Jurkat, Clone E6-1 (cell line): Measurements from ENCODE around the gene ATE1.
A peak's percentile ranks its signal among the peaks of the same experiment; 100 is the strongest.

Experiments
- DNase-seq: peaks from one replicate; pipeline ENCODE4 v3.0.0-alpha.2; 2011; ENCODE audit warnings: low read depth, low spot score
- H3K4me3 ChIP-seq: 2 replicates; pipeline ENCODE4 v1.5.1; 2011; ENCODE audit warnings: mild to moderate bottlenecking, low read length, control low read depth, moderate library complexity

Gene ATE1

DNA sequence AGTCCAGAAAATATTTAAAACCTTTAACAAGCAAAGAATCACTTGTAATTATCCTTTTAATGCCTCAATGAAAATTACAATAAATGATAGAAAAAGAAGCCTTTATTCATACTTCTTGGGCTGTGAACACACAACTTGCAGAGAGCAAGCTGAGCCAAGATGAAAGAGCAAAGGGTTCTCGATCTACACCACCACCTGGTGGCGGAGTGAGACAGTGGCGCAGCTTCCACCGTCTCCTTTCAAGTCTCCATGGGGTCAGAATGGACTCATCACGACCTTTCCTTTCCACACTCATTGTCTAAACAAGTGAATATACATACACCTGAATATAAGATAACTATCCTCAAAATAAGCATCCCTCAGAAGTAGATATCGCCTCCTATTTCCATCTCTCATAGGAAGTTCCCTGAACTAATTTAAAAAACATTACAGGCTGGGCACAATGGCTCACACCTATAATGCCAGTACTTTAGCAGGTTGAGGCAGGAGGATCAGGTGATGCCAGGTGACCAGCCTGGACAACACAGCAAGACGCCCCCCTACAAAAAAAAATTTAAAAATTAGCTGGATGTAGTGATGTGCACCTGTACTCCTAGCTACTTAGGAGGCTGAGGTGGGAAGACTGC lies 40.7 kb downstream of the ATE1 start:
- H3K4me3 ChIP-seq = no peak overlapping the region
- DNase-seq = peak; percentile 61

DNA sequence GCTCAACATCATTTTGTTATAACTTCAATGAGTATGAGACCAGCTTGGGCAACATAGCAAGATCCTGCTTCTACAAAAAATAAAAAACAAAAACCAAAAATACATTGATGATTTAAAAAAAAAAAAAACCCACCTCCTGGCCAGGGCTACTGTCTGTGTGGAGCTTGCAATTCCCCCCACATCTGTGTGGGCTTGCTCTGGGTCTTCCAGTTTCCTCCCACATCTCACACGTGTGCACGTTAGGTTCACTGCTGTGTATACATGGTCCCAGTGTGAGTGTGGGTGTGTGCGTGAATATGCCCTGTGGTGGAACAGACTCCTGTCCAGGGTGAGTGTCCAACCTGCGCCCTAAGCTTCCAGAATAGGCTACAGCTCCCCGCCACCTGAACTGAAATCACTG lies 41.6 kb downstream of the ATE1 start:
- no peak for DNase-seq
- no peak overlapping the region for H3K4me3 ChIP-seq

DNA sequence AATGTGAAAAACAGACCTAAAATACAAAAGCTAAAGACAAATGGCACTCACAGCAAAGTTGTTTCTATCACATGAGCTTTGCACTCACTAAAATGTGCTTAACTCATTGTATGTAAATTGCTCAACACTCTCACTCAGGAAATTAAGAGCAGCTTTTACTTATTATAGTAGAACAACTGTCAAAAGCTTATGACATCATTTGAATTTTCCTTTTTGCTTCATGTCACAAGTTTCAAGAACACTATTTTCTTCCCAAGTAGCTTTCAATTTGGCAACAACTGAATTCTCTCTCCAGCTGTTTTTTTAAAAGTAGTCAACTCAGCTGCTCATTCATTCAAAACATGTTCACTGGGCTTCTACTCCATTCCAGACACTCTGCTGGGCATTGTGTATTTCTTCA lies 46.9 kb downstream of the ATE1 start:
- H3K4me3 ChIP-seq = no peak overlapping the region
- DNase-seq = no peak

DNA sequence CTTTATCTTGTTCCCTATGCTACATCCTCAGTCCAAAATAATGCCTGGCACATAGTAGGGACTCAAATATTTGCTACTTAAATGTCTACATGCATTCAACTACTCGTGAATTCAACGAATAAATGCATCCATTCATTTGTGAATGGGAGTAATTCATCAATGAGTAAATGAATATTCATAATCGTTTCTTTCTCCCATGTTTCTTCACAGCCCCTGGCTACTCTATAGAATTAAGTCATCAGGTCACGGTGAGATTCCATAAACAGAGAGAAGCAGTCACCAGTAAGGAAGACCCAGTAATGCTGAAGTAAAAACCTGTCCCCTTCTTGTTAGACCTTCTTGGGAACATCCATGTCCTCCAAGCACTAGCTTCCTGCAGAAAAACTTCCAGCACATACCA lies 48.4 kb downstream of the ATE1 start:
- DNase-seq = no peak
- no peak overlapping the region for H3K4me3 ChIP-seq

DNA sequence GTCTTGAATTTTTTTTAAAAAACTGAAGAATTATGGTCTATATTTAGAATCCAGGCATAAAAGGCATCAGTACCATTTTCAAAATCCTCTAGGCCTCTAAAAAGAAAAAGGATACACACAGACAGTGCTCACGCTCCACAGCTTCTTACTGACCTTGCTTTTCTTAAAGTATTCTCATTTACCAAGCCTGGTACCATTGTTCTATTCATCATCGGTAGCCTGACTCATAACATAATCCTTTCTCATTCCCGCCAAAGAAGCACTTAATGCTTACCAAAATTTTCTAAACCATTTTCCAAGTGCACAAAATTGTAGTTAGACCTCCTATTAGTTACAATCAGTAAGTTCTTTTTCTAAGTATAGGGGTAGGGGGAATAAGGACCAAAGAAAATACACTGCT lies 54.6 kb downstream of the ATE1 start:
- H3K4me3 ChIP-seq = no peak overlapping the region
- no peak for DNase-seq

DNA sequence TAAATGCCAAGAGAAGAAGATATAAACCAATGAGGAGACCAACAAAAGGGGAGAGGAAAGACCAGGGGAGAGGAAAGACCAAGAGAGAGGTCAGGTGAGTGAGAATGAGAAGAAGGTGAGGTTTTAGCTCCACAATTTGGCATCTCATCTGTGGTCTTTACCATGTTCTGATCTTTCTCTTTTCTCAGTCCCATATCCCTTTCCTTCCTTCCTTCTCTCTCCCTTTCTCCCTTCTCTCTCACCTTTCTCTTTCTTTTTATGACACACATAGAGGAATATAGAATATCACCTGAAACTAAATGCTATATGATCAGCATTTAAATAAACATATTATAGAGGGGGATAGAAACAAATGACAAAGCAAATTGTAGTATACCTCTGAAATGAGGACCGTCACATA lies 57.4 kb downstream of the ATE1 start:
- DNase-seq = no peak
- H3K4me3 ChIP-seq = no peak overlapping the region

DNA sequence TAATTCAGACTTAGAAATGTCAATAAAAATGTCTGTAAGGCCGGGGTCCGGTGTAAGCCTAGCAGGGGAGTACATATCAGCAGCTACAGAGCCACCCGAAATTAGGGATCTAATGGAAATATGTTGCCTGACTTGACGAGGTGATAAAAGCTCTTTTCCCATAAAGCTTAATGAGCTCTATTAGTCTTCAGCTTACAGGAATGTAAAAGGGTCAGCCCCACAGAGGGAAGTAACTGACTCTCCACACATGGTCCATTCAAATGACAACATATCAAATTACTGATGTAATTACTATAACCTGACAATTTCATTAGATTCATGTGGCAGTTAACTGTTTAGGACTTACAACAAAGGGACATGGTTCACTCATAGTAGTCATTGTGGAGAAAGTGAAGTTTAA lies 62.3 kb downstream of the ATE1 start:
- no peak for DNase-seq
- no peak overlapping the region for H3K4me3 ChIP-seq

DNA sequence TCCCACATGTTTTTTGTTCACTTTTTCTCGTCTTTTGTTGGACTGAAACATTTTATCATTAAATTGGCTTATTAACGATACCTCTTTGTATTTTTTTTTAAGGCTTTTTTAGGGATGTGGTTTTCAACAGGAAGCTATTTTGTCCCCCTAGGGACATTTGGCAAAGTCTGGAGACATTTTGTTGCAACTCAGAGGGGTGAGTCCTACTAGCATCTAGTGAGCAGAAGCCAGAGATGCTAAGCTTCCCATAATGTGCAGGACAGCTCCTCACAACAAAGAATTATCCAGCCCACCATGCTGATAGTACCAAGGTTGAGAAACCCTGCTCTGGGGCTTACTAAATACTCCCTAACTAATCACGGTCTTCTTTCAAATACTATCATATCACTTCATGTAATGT lies 63.2 kb downstream of the ATE1 start:
- DNase-seq = no peak

DNA sequence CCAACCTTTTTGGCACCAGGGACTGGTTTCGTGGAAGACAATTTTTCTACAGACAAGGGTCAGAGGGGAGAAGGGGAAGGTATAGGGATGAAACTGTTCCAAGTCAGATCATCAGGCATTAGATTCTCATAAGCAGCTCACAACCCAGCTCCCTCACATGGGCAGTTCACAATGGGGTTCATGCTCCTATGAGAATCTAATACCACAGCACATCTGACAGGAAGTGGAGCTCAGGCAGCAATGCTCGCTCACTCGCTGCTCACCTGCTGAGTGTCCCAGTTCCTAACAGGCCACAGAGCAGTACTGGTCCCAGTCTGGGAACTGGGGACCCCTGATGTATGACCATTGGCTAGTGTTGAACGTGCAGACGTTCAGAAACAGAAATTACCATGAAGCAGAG lies 63.7 kb downstream of the ATE1 start:
- no peak overlapping the region for H3K4me3 ChIP-seq
- DNase-seq = peak; percentile 15

More for the DNA sequence above, 63.2 kb downstream of the ATE1 start:
- no peak overlapping the region for H3K4me3 ChIP-seq

DNA sequence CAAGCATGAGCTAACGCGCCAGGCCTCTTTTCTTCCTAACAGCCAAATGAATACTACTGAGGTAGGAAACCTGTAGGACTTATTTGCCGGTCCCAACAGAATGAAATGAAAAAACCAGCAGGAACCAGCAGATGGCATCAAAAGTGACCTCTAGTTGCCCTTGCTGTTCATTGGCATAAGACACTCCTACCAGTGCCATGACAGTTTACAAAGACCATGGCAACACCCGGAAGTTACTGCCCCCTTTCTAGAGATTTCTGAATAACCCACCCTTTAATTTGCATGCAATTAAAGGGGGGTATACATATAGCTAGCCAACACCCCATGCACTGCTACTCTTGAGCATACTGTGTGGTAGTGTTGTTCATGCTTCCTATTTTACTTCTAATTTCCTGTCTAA lies 65.2 kb downstream of the ATE1 start:
- peak; percentile 11 for DNase-seq
- no peak overlapping the region for H3K4me3 ChIP-seq

DNA sequence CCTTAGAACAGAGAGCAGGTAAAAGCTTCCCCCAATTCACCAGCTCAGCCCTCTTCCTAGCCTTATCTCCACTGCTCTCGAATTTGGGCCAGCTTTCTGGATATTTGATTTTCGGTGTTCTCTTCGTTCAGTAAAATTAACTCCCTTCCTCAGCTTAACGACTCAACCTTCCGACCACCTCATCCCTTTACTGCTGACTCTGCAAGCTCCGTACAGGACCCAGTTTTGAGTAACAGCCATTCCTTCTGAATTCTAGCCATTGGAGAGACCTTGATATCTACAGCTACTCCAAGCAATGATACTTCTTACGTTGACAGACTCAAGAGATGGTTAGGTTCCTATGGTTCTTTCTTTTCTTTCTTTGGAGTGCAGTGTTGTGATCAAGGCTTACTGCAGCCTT lies 65.8 kb downstream of the ATE1 start:
- no peak overlapping the region for H3K4me3 ChIP-seq
- no peak for DNase-seq

DNA sequence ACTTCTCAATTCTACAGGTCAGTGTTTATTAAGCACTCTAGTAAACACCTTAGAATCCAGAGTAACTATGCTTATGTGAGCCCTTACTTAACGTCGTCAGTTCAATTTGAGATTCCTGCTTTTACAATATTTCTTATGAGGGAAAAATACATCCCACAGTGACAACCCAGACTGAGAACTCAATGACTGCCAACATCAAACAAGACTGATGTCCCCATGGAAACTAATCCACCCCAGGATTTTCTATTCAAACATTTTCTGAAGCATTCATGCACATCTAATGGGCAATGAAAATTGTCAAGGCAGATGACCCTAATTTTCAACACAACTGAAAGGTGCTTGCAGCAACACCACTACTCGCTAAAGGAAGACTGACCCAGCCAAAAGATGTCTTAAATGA lies 67.0 kb downstream of the ATE1 start:
- no peak overlapping the region for H3K4me3 ChIP-seq
- no peak for DNase-seq

DNA sequence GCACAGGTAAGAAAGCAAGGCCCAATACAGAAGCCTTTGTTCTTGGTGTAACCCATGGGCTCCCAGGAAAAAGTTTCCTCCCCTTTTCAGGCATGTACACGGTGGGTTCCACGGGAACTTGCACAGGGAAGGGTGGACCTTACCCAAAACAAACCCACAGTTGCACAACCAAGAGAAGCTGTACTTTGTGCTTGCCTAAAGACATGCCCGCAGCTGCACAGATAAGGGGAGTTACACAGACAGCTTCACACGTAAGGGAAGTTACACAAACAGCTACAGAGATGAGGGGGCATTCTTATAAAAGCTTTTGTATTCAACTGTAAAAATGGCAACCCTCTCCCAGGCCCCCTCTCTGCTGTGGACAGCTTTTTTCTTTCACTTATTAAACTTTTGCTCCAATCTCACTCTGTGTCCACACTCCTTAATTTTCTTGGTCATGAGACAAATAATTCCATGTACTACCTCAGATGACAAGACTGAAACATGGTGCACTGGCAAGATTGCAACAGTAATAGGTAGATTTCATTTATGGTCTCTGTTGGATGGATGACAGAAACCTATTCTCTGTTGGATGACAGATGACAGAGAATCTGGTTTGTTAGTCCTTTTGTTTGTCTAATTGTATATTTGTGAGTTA lies 72.9 kb downstream of the ATE1 start:
- peak; percentile 25 for DNase-seq

DNA sequence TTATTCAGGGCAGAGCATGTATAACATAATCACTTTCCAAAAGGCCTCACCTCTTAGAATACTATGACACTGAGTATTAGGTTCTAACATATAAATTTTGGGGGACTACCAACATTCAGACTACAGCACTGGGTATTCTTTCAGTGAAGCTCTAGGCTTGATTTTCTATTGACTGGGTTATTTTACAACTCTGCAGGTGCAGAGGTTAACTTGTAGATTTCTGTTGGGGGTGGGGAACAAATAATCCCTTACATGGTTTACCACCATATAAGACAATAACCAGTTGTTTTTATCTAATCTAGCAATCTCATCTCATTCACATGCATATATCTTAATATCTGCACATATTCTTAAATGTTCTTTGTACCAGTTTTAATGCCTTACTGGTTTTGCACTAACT lies 73.9 kb downstream of the ATE1 start:
- H3K4me3 ChIP-seq = no peak overlapping the region
- peak; percentile 74 for DNase-seq

More for the DNA sequence above, 72.9 kb downstream of the ATE1 start:
- no peak overlapping the region for H3K4me3 ChIP-seq

DNA sequence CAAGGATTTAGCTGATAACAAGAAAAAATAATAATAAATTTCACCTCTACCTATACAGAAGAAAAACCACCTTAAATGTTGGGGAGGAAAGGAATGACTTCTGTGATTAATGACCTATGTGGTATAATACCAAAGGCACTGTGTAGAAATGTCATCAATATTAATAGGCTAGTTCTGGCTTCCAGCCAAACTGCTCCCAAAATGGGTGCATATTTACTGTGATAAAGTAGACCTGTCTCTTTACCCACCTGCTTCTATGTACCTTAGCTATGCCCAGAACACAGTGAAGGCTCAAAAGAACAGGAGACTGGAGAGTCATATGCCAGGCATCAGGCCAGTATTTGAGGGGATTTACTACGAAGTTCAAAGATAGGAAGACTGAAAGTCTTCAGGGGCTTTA lies 76.0 kb downstream of the ATE1 start:
- H3K4me3 ChIP-seq = no peak overlapping the region
- DNase-seq = no peak

DNA sequence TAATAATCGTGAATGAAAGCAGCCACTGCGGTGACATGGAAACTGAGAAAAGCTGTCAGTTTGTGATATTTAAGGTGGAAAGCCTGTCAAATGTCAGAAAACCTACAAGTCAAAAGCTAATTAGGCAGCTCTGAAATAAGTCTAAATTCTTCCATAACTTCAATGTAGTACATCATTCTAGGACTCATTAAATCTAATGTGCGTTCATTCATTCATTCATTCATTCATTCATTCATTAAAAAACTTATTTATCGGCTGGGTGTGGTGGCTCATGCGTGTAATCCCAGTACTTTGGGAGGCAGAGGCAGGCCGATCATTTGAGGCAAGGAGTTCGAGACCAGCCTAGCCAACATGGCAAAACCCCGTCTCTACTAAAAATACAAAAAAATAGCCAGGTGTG lies 79.7 kb downstream of the ATE1 start:
- H3K4me3 ChIP-seq = no peak overlapping the region
- DNase-seq = no peak

DNA sequence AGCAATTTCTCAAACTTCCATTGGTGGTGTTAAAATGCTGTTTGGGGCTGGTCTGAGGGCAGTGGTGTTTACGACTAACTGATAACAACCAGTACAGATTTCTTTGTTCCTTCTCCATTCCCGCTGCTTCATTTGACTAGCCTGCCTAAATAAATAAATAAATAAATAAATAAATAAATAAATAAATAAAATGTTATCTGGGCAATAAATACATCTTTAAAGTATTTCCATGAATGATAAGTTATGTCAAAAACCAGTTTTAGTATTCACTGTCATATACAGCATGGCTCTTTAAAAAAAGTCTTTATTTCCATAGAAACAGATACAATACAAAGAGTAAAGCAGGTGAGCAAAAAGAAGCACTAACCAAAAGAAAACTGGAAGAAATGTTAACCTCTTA lies 81.3 kb downstream of the ATE1 start:
- H3K4me3 ChIP-seq = no peak overlapping the region
- DNase-seq = no peak

DNA sequence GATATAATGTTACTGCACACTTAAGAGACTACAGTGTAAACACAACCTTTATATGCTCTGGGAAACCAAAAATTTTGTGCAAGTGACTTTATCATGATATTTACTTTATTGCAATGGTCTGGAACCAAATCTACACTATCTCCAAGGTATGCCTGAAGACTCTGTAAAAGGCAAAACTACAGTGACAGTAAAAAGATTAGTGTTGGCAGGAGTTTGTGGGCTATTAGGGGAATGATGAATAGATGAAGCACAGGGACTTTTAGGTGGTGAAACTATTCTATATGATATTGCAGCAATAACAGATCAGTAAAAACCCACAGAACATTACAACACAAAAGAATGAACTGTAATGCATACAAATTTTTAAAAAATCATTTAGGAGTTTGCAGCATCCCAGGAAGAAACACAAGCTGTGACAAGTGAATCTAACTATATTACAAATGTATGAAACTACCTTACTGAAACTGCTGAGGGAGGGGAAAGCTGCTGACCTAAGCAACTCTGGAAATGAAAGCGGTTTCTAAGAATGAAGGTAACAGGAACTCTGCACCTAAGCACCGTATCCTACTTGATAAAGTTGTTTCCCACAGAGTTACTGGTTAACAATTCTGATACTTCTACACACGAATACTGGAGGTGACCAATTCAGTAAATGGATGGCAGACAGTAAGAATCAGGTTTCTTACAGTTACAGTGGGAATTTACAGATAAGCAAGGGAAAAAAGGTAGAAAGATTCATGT lies 82.6 kb downstream of the ATE1 start:
- no peak for DNase-seq

DNA sequence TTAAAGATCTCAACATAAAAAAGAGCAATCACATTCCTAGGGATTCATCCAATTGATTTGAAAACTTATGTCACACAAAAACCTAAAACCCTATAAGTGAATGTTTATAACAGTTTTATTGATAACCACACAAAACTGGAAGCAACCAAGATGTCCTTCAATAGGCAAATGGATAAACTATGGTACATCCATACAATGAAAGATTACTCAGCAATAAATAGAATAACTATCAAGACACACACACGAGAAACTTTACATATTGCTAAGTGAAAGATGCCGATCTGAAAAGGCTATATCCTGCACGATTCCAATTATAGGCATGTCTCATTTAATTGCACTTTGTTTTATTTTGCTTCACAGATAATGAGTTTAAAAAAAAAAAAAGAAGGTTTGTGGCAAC lies 83.3 kb downstream of the ATE1 start:
- H3K4me3 ChIP-seq = no peak overlapping the region

More for the DNA sequence above, 82.6 kb downstream of the ATE1 start:
- H3K4me3 ChIP-seq = no peak overlapping the region

DNA sequence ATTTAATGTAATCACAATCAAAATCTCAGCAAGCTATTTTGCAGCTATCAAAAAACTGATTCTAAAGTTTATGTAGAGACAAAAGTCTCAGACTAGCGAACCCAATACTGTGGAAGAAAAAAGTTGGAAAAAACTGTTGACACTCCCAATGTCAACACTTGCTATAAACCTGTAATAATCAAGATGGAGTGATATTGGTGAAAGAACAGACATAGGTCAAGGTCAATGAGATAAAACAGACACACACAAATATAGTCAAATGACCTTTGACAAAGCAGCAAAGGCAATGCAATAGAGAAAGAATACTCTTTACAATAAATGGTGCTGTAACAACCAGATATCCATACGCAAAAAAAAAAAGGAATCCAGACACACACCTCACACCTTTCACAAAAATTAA lies 84.5 kb downstream of the ATE1 start:
- no peak overlapping the region for H3K4me3 ChIP-seq
- no peak for DNase-seq

More for the DNA sequence above, 83.3 kb downstream of the ATE1 start:
- DNase-seq = no peak

DNA sequence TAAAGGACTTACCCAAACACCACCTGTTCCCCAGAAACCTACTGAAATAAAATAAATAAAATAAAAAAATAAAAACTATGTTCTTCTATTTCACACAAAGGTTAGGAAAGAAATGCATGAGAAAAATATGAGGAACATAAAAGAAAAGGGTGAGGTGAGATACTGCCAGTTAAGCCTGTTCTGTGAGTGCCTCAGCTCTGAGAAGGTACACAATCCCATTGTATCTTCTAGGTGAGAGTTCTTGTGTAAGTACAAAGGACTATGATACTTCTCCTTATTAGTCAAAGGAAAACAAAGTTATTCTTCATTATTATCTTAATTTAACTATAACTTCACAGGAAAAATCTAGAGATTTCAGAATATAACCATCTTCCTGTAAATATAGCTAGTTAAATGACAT lies 86.0 kb downstream of the ATE1 start:
- H3K4me3 ChIP-seq = no peak overlapping the region
- no peak for DNase-seq
